GM23338 (cell line): ENCODE results near the gene TRIM31. TPM values are rescaled to one million over a fixed set of nuclear protein-coding genes. Genes with fewer than 3 reads are reported as not detected.
A peak's percentile ranks its signal among the peaks of the same experiment; 100 is the strongest.

Source experiments
- ATAC-seq: fragments of 200-7000 bp; cut with Tn5 transposase; 3 replicates; pipeline ENCODE4 v1.9.1; 2020
- DNase-seq: peaks from one replicate; pipeline ENCODE4 v3.0.0-alpha.2; 2015; ENCODE audit warnings: low spot score
- H2AFZ ChIP-seq: fragments of 200-600 bp; sonication (generic); 2 replicates; pipeline ENCODE4 v1.8.0; 2016; ENCODE audit warnings: antibody characterized with exemption, mild to moderate bottlenecking, moderate library complexity
- H3F3A ChIP-seq: fragments of 200-600 bp; sonication (generic); replicated peaks from 2 replicates; pipeline ENCODE4 v1.8.0; 2017; ENCODE audit warnings: antibody characterized with exemption, mixed run types, low read depth
- H3K27ac ChIP-seq: fragments of 200-600 bp; sonication (generic); 2 replicates; pipeline ENCODE4 v1.6.1; 2016; ENCODE audit warnings: low read depth
- H3K27me3 ChIP-seq: fragments of 200-600 bp; sonication (generic); 2 replicates; pipeline ENCODE4 v1.8.0; 2016; ENCODE audit warnings: mild to moderate bottlenecking, mixed run types, moderate library complexity; ENCODE audit not compliant: insufficient read depth
- H3K36me3 ChIP-seq: fragments of 200-600 bp; sonication (generic); 2 replicates; pipeline ENCODE4 v1.8.0; 2016; ENCODE audit warnings: mild to moderate bottlenecking; ENCODE audit not compliant: insufficient read depth
- H3K4me1 ChIP-seq: fragments of 200-600 bp; sonication (generic); 2 replicates; pipeline ENCODE4 v1.8.0; 2016; ENCODE audit warnings: mild to moderate bottlenecking, moderate library complexity; ENCODE audit not compliant: insufficient read depth
- H3K4me2 ChIP-seq: fragments of 200-600 bp; sonication (generic); 2 replicates; pipeline ENCODE4 v1.7.1; 2017; ENCODE audit warnings: mixed run types
- H3K4me3 ChIP-seq: fragments of 200-600 bp; sonication (generic); 2 replicates; pipeline ENCODE4 v1.6.1; 2016; ENCODE audit warnings: mixed run types
- H3K79me2 ChIP-seq: fragments of 200-600 bp; sonication (generic); replicated peaks from 2 replicates; pipeline ENCODE4 v1.8.0; 2017; ENCODE audit warnings: mild to moderate bottlenecking; ENCODE audit not compliant: insufficient read depth
- H3K9me2 ChIP-seq: fragments of 200-600 bp; sonication (generic); 2 replicates; pipeline ENCODE4 v1.8.0; 2017; ENCODE audit not compliant: insufficient read depth
- H4K20me1 ChIP-seq: fragments of 200-600 bp; sonication (generic); replicated peaks from 2 replicates; pipeline ENCODE4 v1.8.0; 2017; ENCODE audit warnings: mild to moderate bottlenecking; ENCODE audit not compliant: insufficient read depth
- H3K27ac Mint-ChIP-seq: 2 replicates; pipeline ENCODE4 v1.8.0; 2020; ENCODE audit warnings: inconsistent platforms, mild to moderate bottlenecking, moderate library complexity, mixed read lengths
- H3K27me3 Mint-ChIP-seq: 3 replicates; pipeline ENCODE4 v1.8.0; 2022; ENCODE audit warnings: low read depth, mild to moderate bottlenecking, moderate library complexity, mixed read lengths, inconsistent platforms; ENCODE audit not compliant: insufficient read depth, poor library complexity
- H3K36me3 Mint-ChIP-seq: 3 replicates; pipeline ENCODE4 v1.8.0; 2021; ENCODE audit warnings: low read depth, mild to moderate bottlenecking, inconsistent platforms, moderate library complexity, mixed read lengths
- H3K4me1 Mint-ChIP-seq: 3 replicates; pipeline ENCODE4 v1.8.0; 2020; ENCODE audit warnings: mild to moderate bottlenecking, inconsistent platforms, mixed read lengths
- H3K4me3 Mint-ChIP-seq: 3 replicates; pipeline ENCODE4 v1.8.0; 2021; ENCODE audit warnings: moderate library complexity, mild to moderate bottlenecking, inconsistent platforms, mixed read lengths
- H3K9me3 Mint-ChIP-seq: 3 replicates; pipeline ENCODE4 v1.8.0; 2020; ENCODE audit warnings: moderate library complexity, mild to moderate bottlenecking, inconsistent platforms, mixed read lengths
- EZH2 ChIP-seq: fragments of 200-600 bp; sonication (generic); IDR thresholded peaks from one replicate; pipeline ENCODE4 v1.8.0; 2017; ENCODE audit warnings: antibody characterized with exemption, mild to moderate bottlenecking, low read depth; ENCODE audit not compliant: unreplicated experiment
- EZH2phosphoT487 ChIP-seq: fragments of 200-600 bp; sonication (generic); IDR thresholded peaks from one replicate; pipeline ENCODE4 v1.8.1; 2018; ENCODE audit warnings: antibody characterized with exemption; ENCODE audit not compliant: unreplicated experiment
- NANOG ChIP-seq: IDR thresholded peaks from 2 replicates; pipeline ENCODE4 v1.6.1; 2016; ENCODE audit warnings: antibody characterized with exemption, borderline replicate concordance
- POLR2AphosphoS5 ChIP-seq: IDR thresholded peaks from 2 replicates; pipeline ENCODE4 v1.6.1; 2016; ENCODE audit warnings: antibody characterized with exemption, low read depth
- REST ChIP-seq: IDR thresholded peaks from one replicate; pipeline ENCODE4 v1.6.1; 2018; ENCODE audit warnings: antibody characterized with exemption; ENCODE audit not compliant: unreplicated experiment
- ZNF114 ChIP-seq: fragments of 250-450 bp; sonication (Bioruptor Pico); IDR thresholded peaks from 2 replicates; pipeline ENCODE4 v1.5.0; 2020; ENCODE audit warnings: mild to moderate bottlenecking, moderate library complexity
- ZNF331 ChIP-seq: fragments of 250-450 bp; sonication (Bioruptor Pico); IDR thresholded peaks from 2 replicates; pipeline ENCODE4 v1.5.0; 2020; ENCODE audit warnings: low read depth, mild to moderate bottlenecking, moderate library complexity
- polyA plus RNA-seq: library from polyadenylated mRNA; unstranded; fragments of >200 nt; fragmentation: Nextera tagmentation; extraction: Ambion mirVana; gene quantifications from 2 replicates; pipeline ENCODE4 v1.2.1, GENCODE V29; 2016
- total RNA-seq: library from RNA; depleted of rRNA; stranded (reverse); fragments of >200 nt; shearing (Covaris generic); gene quantifications from 2 replicates; pipeline ENCODE4 v1.2.3, GENCODE V29; 2014
- TF ChIP-seq, protein P1 (sequence below): fragments of 250-450 bp; sonication (Bioruptor Pico); IDR thresholded peaks from 2 replicates; pipeline ENCODE4 v1.5.0; 2020; ENCODE audit warnings: mild to moderate bottlenecking, moderate library complexity
- TF ChIP-seq, protein P2 (sequence below): IDR thresholded peaks from 2 replicates; pipeline ENCODE4 v1.6.1; 2016; ENCODE audit warnings: antibody characterized with exemption
- TF ChIP-seq, protein P3 (sequence below), 2 experiments: fragments of 200-600 bp in 1 of 2; sonication (generic) in 1 of 2; conservative IDR thresholded peaks; 2 replicates each; pipeline versions ENCODE4 v1.5.1 to v1.6.1; 2016 to 2017; ENCODE audit warnings: antibody characterized with exemption in 2 of 2, low read depth in 2 of 2, mild to moderate bottlenecking in 2 of 2, moderate library complexity in 1 of 2

TRIM31 gene
- total and polyA plus RNA-seq, 2 experiments from 2014 or later: 0.26 TPM; not detected in 1

GRCh38 chr6:30071858-30072257, 41.0 kb downstream of the TRIM31 start:
- H3K27ac ChIP-seq: no peak overlapping the region
- H3K9me3 Mint-ChIP-seq: peaks cover 2% of the 10 kb centered on the region; the same call in 1 of the 3 replicates
- peaks cover 6% of the 10 kb centered on the region; the same call in 1 of the 2 replicates for H4K20me1 ChIP-seq
- H3K4me3 Mint-ChIP-seq: peak overlapping the region; percentile 60
- H2AFZ ChIP-seq: peak overlapping the region; percentile 83; the same call in 1 of the 2 replicates
- no peak overlapping the region for H3K27ac Mint-ChIP-seq
- H3K27me3 Mint-ChIP-seq: peaks cover 66% of the 10 kb centered on the region
- ATAC-seq: no peak
- H3F3A ChIP-seq: 0 out of 2 replicates have a peak, but pooled peaks cover 5% of the 10 kb centered on the region
- H3K4me1 ChIP-seq: peaks cover 28% of the 10 kb centered on the region
- H3K4me2 ChIP-seq: peak overlapping the region; percentile 78
- no peaks in the 10 kb centered on the region for H3K79me2 ChIP-seq
- H3K27me3 ChIP-seq: peaks cover 75% of the 10 kb centered on the region
- peaks cover 2% of the 10 kb centered on the region; the same call in 1 of the 2 replicates for H3K9me2 ChIP-seq
- no peaks in the 10 kb centered on the region for H3K36me3 ChIP-seq
- no peak for TF ChIP-seq REST
- TF ChIP-seq, protein P1, sequence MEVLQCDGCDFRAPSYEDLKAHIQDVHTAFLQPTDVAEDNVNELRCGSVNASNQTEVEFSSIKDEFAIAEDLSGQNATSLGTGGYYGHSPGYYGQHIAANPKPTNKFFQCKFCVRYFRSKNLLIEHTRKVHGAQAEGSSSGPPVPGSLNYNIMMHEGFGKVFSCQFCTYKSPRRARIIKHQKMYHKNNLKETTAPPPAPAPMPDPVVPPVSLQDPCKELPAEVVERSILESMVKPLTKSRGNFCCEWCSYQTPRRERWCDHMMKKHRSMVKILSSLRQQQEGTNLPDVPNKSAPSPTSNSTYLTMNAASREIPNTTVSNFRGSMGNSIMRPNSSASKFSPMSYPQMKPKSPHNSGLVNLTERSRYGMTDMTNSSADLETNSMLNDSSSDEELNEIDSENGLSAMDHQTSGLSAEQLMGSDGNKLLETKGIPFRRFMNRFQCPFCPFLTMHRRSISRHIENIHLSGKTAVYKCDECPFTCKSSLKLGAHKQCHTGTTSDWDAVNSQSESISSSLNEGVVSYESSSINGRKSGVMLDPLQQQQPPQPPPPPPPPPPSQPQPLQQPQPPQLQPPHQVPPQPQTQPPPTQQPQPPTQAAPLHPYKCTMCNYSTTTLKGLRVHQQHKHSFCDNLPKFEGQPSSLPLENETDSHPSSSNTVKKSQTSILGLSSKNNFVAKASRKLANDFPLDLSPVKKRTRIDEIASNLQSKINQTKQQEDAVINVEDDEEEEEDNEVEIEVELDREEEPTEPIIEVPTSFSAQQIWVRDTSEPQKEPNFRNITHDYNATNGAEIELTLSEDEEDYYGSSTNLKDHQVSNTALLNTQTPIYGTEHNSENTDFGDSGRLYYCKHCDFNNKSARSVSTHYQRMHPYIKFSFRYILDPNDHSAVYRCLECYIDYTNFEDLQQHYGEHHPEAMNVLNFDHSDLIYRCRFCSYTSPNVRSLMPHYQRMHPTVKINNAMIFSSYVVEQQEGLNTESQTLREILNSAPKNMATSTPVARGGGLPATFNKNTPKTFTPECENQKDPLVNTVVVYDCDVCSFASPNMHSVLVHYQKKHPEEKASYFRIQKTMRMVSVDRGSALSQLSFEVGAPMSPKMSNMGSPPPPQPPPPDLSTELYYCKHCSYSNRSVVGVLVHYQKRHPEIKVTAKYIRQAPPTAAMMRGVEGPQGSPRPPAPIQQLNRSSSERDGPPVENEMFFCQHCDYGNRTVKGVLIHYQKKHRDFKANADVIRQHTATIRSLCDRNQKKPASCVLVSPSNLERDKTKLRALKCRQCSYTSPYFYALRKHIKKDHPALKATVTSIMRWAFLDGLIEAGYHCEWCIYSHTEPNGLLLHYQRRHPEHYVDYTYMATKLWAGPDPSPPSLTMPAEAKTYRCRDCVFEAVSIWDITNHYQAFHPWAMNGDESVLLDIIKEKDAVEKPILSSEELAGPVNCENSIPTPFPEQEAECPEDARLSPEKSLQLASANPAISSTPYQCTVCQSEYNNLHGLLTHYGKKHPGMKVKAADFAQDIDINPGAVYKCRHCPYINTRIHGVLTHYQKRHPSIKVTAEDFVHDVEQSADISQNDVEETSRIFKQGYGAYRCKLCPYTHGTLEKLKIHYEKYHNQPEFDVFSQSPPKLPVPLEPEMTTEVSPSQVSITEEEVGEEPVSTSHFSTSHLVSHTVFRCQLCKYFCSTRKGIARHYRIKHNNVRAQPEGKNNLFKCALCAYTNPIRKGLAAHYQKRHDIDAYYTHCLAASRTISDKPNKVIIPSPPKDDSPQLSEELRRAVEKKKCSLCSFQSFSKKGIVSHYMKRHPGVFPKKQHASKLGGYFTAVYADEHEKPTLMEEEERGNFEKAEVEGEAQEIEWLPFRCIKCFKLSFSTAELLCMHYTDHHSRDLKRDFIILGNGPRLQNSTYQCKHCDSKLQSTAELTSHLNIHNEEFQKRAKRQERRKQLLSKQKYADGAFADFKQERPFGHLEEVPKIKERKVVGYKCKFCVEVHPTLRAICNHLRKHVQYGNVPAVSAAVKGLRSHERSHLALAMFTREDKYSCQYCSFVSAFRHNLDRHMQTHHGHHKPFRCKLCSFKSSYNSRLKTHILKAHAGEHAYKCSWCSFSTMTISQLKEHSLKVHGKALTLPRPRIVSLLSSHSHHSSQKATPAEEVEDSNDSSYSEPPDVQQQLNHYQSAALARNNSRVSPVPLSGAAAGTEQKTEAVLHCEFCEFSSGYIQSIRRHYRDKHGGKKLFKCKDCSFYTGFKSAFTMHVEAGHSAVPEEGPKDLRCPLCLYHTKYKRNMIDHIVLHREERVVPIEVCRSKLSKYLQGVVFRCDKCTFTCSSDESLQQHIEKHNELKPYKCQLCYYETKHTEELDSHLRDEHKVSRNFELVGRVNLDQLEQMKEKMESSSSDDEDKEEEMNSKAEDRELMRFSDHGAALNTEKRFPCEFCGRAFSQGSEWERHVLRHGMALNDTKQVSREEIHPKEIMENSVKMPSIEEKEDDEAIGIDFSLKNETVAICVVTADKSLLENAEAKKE: no peak
- TF ChIP-seq, protein P2, sequence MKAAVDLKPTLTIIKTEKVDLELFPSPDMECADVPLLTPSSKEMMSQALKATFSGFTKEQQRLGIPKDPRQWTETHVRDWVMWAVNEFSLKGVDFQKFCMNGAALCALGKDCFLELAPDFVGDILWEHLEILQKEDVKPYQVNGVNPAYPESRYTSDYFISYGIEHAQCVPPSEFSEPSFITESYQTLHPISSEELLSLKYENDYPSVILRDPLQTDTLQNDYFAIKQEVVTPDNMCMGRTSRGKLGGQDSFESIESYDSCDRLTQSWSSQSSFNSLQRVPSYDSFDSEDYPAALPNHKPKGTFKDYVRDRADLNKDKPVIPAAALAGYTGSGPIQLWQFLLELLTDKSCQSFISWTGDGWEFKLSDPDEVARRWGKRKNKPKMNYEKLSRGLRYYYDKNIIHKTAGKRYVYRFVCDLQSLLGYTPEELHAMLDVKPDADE: no peak
- TF ChIP-seq EZH2phosphoT487: no peak
- no peak for TF ChIP-seq POLR2AphosphoS5
- TF ChIP-seq NANOG: no peak
- TF ChIP-seq, protein P3, sequence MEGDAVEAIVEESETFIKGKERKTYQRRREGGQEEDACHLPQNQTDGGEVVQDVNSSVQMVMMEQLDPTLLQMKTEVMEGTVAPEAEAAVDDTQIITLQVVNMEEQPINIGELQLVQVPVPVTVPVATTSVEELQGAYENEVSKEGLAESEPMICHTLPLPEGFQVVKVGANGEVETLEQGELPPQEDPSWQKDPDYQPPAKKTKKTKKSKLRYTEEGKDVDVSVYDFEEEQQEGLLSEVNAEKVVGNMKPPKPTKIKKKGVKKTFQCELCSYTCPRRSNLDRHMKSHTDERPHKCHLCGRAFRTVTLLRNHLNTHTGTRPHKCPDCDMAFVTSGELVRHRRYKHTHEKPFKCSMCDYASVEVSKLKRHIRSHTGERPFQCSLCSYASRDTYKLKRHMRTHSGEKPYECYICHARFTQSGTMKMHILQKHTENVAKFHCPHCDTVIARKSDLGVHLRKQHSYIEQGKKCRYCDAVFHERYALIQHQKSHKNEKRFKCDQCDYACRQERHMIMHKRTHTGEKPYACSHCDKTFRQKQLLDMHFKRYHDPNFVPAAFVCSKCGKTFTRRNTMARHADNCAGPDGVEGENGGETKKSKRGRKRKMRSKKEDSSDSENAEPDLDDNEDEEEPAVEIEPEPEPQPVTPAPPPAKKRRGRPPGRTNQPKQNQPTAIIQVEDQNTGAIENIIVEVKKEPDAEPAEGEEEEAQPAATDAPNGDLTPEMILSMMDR (conservative IDR thresholded peaks at IDR 0.05; ENCODE audit: low read depth in 2 of 2): no peak
- no peak for TF ChIP-seq ZNF331 (CRISPR knock-in tag)
- no peak for TF ChIP-seq ZNF114
- no peak for TF ChIP-seq EZH2
- H3K4me1 Mint-ChIP-seq: peaks cover 37% of the 10 kb centered on the region
- H3K4me3 ChIP-seq: peak overlapping the region; percentile 57
- H3K36me3 Mint-ChIP-seq: peaks cover 4% of the 10 kb centered on the region; the same call in 1 of the 3 replicates
- no peak for DNase-seq
